ENCODE data around the gene GLS.

- TF ChIP-seq CTCF (IDR thresholded peaks at IDR 0.05) (no peak), POLR2A (IDR thresholded peaks at IDR 0.05) (no peak)
These were observed 520 bp downstream of the GLS start for GRCh38 chr2:190881084-190881597.

Measured in thyroid gland (tissue), 4 donors.